Breast epithelium (tissue), 4 donors: ENCODE results near the gene OGN. TPM values are rescaled to one million over a fixed set of nuclear protein-coding genes. Genes with fewer than 3 reads are reported as not detected.

Experiments
- DNase-seq, 2 donors: peaks; one replicate each; pipeline ENCODE4 v3.0.0-alpha.2; 2019; ENCODE audit warnings: low spot score in 2 of 2
- H3K27ac ChIP-seq, 2 donors: fragments of 200-600 bp; sonication (generic) in 1 of 2; one replicate each; pipeline ENCODE4 v1.5.1; 2016 to 2019; ENCODE audit warnings: mild to moderate bottlenecking in 1 of 2
- H3K27me3 ChIP-seq, 2 donors: fragments of 200-600 bp; sonication (generic) in 1 of 2; one replicate each; pipeline versions ENCODE4 v1.5.1 to v1.6.0; 2017 to 2019; ENCODE audit warnings: control low read depth in 1 of 2, mild to moderate bottlenecking in 1 of 2
- H3K36me3 ChIP-seq: fragments of 200-600 bp; one replicate; pipeline ENCODE4 v1.5.1; 2019
- H3K4me1 ChIP-seq, 2 donors: fragments of 200-600 bp; sonication (generic); one replicate each; pipeline ENCODE4 v1.5.1; 2016 to 2019; ENCODE audit warnings: control low read depth in 1 of 2
- H3K4me3 ChIP-seq, 3 donors: fragments of 200-600 bp; sonication (generic); 1 replicate in 2 of 3; 2 replicates in 1 of 3; pipeline ENCODE4 v1.5.1; 2016 to 2019; ENCODE audit warnings: mild to moderate bottlenecking in 3 of 3, moderate library complexity in 2 of 3
- H3K9me3 ChIP-seq, 2 donors: fragments of 200-600 bp; sonication (generic) in 1 of 2; one replicate each; pipeline ENCODE4 v1.5.1; 2016 to 2019; ENCODE audit warnings: control low read depth in 1 of 2
- POLR2A ChIP-seq: fragments of 450-650 bp; IDR thresholded peaks from one replicate; pipeline ENCODE4 v1.6.1; 2016; ENCODE audit warnings: antibody characterized with exemption, mild to moderate bottlenecking, moderate library complexity
- POLR2AphosphoS5 ChIP-seq, 3 donors: sonication (generic); formaldehyde crosslinking; IDR thresholded peaks; one replicate each; pipeline ENCODE4 v1.6.1; 2017; ENCODE audit warnings: antibody characterized with exemption in 3 of 3
- intact Hi-C: fragments of 100-400 bp; cut with DNase I; formaldehyde crosslinking; loops from one replicate; pipeline ENCODE4 v1.15.1; 2023; ENCODE audit warnings: low total_unique reads
- total RNA-seq, 3 donors: library from RNA; depleted of rRNA; stranded (reverse); fragments of >200 nt; gene quantifications; one replicate each; pipeline ENCODE4 v1.1.0, GENCODE V29; 2016
- TF ChIP-seq, protein P1 (sequence below), 3 donors: fragments of 450-650 bp; IDR thresholded peaks; one replicate each; pipeline ENCODE4 v1.5.1; 2016 to 2017; ENCODE audit warnings: antibody characterized with exemption in 3 of 3, mild to moderate bottlenecking in 3 of 3, moderate library complexity in 3 of 3

The OGN gene, protein sequence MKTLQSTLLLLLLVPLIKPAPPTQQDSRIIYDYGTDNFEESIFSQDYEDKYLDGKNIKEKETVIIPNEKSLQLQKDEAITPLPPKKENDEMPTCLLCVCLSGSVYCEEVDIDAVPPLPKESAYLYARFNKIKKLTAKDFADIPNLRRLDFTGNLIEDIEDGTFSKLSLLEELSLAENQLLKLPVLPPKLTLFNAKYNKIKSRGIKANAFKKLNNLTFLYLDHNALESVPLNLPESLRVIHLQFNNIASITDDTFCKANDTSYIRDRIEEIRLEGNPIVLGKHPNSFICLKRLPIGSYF
- total RNA-seq: 10 to 100 TPM; 14.1 to 92.5 (median 17.7) TPM

DNA sequence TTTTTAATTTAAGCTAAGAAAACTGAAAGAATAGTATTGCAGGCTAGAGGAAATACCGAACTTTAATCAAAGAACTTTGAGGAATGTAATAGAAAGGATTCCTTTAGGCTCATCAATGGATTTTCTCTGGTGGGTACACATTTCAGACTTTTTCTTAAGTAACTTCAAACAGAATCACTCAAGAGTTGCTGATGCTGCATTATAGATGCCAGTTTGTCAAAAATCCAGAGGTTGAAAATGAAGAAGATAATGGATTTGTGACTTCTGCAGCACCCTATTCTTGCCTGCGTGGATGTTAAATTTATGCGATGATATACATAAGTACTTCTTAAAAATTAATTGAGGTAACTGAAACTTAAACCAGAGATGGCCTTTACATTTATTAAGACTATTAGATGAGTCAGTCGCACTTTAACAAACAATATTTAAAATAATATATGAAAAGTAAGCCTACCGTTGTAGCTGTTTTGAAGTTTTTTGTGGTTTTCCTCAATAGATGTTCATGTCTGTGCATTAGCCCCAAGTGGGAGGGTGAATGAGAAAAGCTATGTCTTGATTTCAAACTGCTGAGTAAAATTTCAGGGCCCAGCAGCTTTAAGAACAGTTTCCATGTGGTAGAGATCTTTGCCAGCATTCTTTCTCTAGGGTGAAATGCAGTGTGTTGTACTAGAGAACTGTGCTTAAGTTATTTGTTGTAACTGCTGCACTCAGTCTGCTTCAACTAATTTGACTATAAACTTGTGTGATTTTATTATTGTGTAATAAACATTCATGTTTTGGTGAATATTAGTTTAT is at the start of gene OGN:
OGN (minus strand) TSS at position 537 of the 795 bp plus-strand sequence. CDS start 1,171 bp downstream, outside the sequence.
- H3K4me1 ChIP-seq: no peaks in the 10 kb centered on the region
- peak within 1 kb of the TSS; percentile 2 to 14 (median 10) for H3K4me3 ChIP-seq
- H3K27me3 ChIP-seq: no peaks in the 10 kb centered on the region
- no peaks in the 10 kb centered on the region for H3K36me3 ChIP-seq
- peak within 1 kb of the TSS; percentile 0 to 44 for H3K27ac ChIP-seq
- no peak for DNase-seq
- H3K9me3 ChIP-seq: no peaks in the 10 kb centered on the region
- TF ChIP-seq POLR2A (no peak), POLR2AphosphoS5 (IDR thresholded peaks at IDR 0.05) (no peak)
- TF ChIP-seq, protein P1, sequence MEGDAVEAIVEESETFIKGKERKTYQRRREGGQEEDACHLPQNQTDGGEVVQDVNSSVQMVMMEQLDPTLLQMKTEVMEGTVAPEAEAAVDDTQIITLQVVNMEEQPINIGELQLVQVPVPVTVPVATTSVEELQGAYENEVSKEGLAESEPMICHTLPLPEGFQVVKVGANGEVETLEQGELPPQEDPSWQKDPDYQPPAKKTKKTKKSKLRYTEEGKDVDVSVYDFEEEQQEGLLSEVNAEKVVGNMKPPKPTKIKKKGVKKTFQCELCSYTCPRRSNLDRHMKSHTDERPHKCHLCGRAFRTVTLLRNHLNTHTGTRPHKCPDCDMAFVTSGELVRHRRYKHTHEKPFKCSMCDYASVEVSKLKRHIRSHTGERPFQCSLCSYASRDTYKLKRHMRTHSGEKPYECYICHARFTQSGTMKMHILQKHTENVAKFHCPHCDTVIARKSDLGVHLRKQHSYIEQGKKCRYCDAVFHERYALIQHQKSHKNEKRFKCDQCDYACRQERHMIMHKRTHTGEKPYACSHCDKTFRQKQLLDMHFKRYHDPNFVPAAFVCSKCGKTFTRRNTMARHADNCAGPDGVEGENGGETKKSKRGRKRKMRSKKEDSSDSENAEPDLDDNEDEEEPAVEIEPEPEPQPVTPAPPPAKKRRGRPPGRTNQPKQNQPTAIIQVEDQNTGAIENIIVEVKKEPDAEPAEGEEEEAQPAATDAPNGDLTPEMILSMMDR (IDR thresholded peaks at IDR 0.05): no peak
- intact Hi-C loops: no loop called here

DNA sequence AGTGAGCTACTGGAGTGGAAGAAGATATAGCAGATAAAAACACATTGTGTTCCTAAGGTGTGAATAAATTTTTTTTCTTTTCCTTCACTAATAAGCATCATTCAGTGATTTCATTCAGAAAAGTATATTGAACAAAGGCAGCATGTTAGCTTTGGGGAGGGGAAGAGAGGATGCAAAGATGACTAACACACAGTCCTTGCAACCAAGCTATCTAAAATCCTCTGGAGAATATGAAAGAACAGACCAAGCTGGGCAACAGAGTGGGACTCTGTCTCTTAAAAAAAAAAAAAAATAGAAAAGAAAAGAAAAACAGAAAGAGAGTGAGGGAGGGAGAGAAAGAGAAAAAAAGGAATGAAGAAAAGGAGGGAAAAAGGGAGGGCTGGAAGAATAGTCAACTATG is 42.2 kb upstream of the OGN start:
- Histone ChIP-seq H3K4me1 (no peaks in the 10 kb centered on the region), H3K9me3 (no peaks in the 10 kb centered on the region), H3K27me3 (no peaks in the 10 kb centered on the region), H3K4me3 (no peak overlapping the region), H3K36me3 (no peaks in the 10 kb centered on the region), H3K27ac (no peak overlapping the region)
- DNase-seq: no peak
- intact Hi-C loops: loop anchor here (10.0 kb wide), 1 partner anchor 508 kb away; no protein-coding TSS in a partner anchor
- no peak for TF ChIP-seq POLR2A
- TF ChIP-seq, protein P1 (IDR thresholded peaks at IDR 0.05): no peak
- TF ChIP-seq POLR2AphosphoS5 (IDR thresholded peaks at IDR 0.05): no peak

DNA sequence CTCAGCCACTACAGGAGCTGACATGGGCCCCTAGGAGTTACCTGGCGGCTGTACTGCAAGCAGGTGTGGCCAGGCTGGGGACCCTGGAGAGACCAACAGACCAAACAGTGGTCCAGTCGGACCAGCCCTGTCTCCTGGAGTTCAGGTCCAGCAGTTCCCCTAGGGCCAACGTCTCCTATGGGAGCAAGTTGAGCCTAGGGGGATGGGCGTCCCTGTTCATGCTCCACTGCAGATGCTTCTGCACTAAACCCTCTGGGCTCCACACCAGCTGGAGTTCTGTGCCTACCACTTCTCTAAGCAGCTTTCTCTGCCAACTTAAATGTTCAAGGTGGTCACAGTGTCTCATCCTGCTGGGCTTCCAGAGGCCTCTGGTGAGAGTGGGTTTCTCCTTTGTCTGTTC is 40.5 kb upstream of the OGN start:
- Histone ChIP-seq H3K9me3 (no peaks in the 10 kb centered on the region), H3K27ac (no peak overlapping the region), H3K36me3 (no peaks in the 10 kb centered on the region), H3K27me3 (no peaks in the 10 kb centered on the region), H3K4me1 (no peaks in the 10 kb centered on the region), H3K4me3 (no peak overlapping the region)
- intact Hi-C loops: loop anchor here (10.0 kb wide), 1 partner anchor 510 kb away; no protein-coding TSS in a partner anchor
- no peak for DNase-seq
- TF ChIP-seq POLR2A (no peak), POLR2AphosphoS5 (IDR thresholded peaks at IDR 0.05) (no peak)
- TF ChIP-seq, protein P1 (IDR thresholded peaks at IDR 0.05): no peak

DNA sequence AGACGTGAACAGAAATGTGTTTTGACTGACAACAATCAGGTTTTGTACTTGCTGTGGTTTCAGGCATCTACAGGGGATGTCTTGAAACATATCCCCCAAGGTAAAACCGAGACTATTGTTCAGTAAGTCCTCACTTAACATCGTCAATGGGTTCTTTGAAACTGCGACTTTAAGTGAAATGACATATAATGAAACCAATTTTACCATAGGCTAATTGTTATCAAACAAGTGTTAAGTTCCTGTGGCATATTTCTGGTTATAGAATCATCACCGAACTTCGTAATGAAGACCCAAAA is 36.3 kb upstream of the OGN start:
- Histone ChIP-seq H3K27ac (no peak overlapping the region), H3K4me3 (no peak overlapping the region), H3K36me3 (no peaks in the 10 kb centered on the region), H3K4me1 (no peaks in the 10 kb centered on the region), H3K9me3 (no peaks in the 10 kb centered on the region), H3K27me3 (no peaks in the 10 kb centered on the region)
- TF ChIP-seq POLR2A: no peak
- TF ChIP-seq, protein P1 (IDR thresholded peaks at IDR 0.05): no peak
- no peak for TF ChIP-seq POLR2AphosphoS5 (IDR thresholded peaks at IDR 0.05)
- no peak for DNase-seq
- intact Hi-C loops: loop anchor here (10.0 kb wide), 1 partner anchor 514 kb away; no protein-coding TSS in a partner anchor
